Psoas muscle (tissue), 8 donors: ENCODE measurements around the gene ITGAL. TPM values are rescaled to one million over a fixed set of nuclear protein-coding genes. Genes with fewer than 3 reads are reported as not detected.
A peak's percentile ranks its signal among the peaks of the same experiment; 100 is the strongest.

Source experiments
- ATAC-seq, 4 donors: fragments of 200-7000 bp; cut with Tn5 transposase; one replicate each; pipeline ENCODE4 v1.9.1; 2020; ENCODE audit warnings: moderate library complexity in 3 of 4, mild to moderate bottlenecking in 2 of 4
- DNase-seq, 2 donors: peaks; one replicate each; pipeline ENCODE4 v3.0.0-alpha.2; 2020
- H3K27ac ChIP-seq: fragments of 200-600 bp; one replicate; pipeline ENCODE4 v1.8.0; 2022
- H3K27me3 ChIP-seq, 3 donors: fragments of 200-600 bp in 1 of 3; one replicate each; pipeline versions ENCODE4 v1.6.1 to v1.8.0; 2013 to 2022; ENCODE audit warnings: low read length in 2 of 3, mild to moderate bottlenecking in 2 of 3, moderate library complexity in 1 of 3; ENCODE audit not compliant: insufficient read depth in 3 of 3
- H3K36me3 ChIP-seq, 2 donors: fragments of 200-600 bp in 1 of 2; one replicate each; pipeline versions ENCODE4 v1.6.1 to v1.8.0; 2013 to 2022; ENCODE audit warnings: low read depth in 1 of 2, mild to moderate bottlenecking in 1 of 2, moderate library complexity in 1 of 2; ENCODE audit not compliant: insufficient read depth in 1 of 2
- H3K4me1 ChIP-seq: fragments of 200-600 bp; one replicate; pipeline ENCODE4 v1.8.0; 2022
- H3K4me3 ChIP-seq: fragments of 200-600 bp; one replicate; pipeline ENCODE4 v1.8.0; 2022; ENCODE audit warnings: mild to moderate bottlenecking
- H3K9me3 ChIP-seq: fragments of 200-600 bp; one replicate; pipeline ENCODE4 v1.8.0; 2022
- CTCF ChIP-seq: fragments of 200-600 bp; IDR thresholded peaks from one replicate; pipeline ENCODE4 v1.8.0; 2022; ENCODE audit warnings: antibody characterized with exemption
- WGBS, 3 donors: extraction: QIAGEN DNeasy Blood & Tissue Kit; methylation state at CpG; one replicate each; pipeline versions ENCODE4 v1.1.6 to v1.1.7; 2013; 5-methylcytosine and 5-hydroxymethylcytosine counted together
- intact Hi-C, 2 donors: fragments of 100-400 bp; cut with DNase I; formaldehyde crosslinking; loops; one replicate each; pipeline versions ENCODE4 v1.11.0 to v1.14.2; 2022
- polyA plus RNA-seq, 3 donors: library from polyadenylated mRNA; stranded (reverse); fragments of 200-250 nt; gene quantifications; one replicate each; pipeline ENCODE4 v1.2.3, GENCODE V29; 2013
- total RNA-seq, 4 donors: library from RNA; stranded (reverse); fragmentation: NEBNext Ultra II Directional in 2 of 4; extraction: Animal tissue kit (Norgen Biotek cat#: 25700) in 2 of 4; gene quantifications; one replicate each; pipeline versions ENCODE4 v1.2.1 to v1.2.4, GENCODE V29; 2021 to 2023
- donor health status: healthy with polysubstance abuse.
- donor health status: DM: no; HTN: no; CAD: no; lungs with moderate emphysema.
- donor health status: Bipolar disorder and iron deficiency.
- donor health status: healthy.
- donor health status: DM: yes; HTN: yes; CAD: no.
- donor health status: DM: no; HTN: no; CAD: no.
- donor health status: DM: no; HTN: no; CAD: no.
- donor health status: DM: yes; HTN: yes; CAD: no.

Gene ITGAL
- total and polyA plus RNA-seq, 7 donors = 0.21 to 3.0 (median 1.1) TPM

- Histone ChIP-seq H3K4me3 (peak overlapping the region; percentile 93), H3K9me3 (no peaks in the 10 kb centered on the region), H3K27me3 (no peaks in the 10 kb centered on the region), H3K27ac (peak overlapping the region; percentile 99), H3K4me1 (peaks cover 13% of the 10 kb centered on the region), H3K36me3 (peaks cover 4 to 15% of the 10 kb centered on the region in 2 donors)
- no peak for TF ChIP-seq CTCF
- no peak for ATAC-seq
- WGBS, 3 donors = 48 to 55% (median 49%) methylated on average over 4 of the region's 4 CpGs
- intact Hi-C loops = loop anchor here (5.0 kb wide), 3 partner anchors 47 to 132 kb away; partner anchors contain the start of genes FBRS (in 1 of the 2), SEPHS2 (in 1 of the 2) and ZNF688 (in 1 of the 2)
- DNase-seq = no peak
Observed at GRCh38 chr16:30525844-30526136, 53.2 kb downstream of the ITGAL start.

GRCh38 chr16:30526137-30526822 is 53.7 kb downstream of the ITGAL start, which contains the start of gene ZNF768:
Gene ZNF768, minus strand, starts transcription at chr16:30526566. Its CDS starts 153 bp downstream, at chr16:30526413.
- Histone ChIP-seq H3K4me1 (peaks cover 17% of the 10 kb centered on the region), H3K9me3 (no peaks in the 10 kb centered on the region), H3K27ac (peak within 1 kb of the TSS; percentile 99), H3K27me3 (no peaks in the 10 kb centered on the region), H3K4me3 (peak within 1 kb of the TSS; percentile 93), H3K36me3 (peaks cover 4 to 20% of the 10 kb centered on the region in 2 donors)
- TF ChIP-seq CTCF = no peak
- DNase-seq (peak; percentile 53 to 69), ATAC-seq (peak; percentile 48 to 56 (median 51))
- intact Hi-C loops = loop anchor here (5.0 kb wide), 3 partner anchors 46 to 131 kb away; partner anchors contain the start of genes FBRS (in 1 of the 2), SEPHS2 (in 1 of the 2) and ZNF688 (in 1 of the 2)
- 1 to 2% (median 1%) methylated on average over 39 to 73 of the region's 73 CpGs for WGBS, 3 donors

- intact Hi-C loops = loop anchor here (1.0 to 5.0 kb wide), 4 partner anchors 45 to 130 kb away; partner anchors contain the start of genes SEPHS2 (in 2 of the 2), FBRS (in 1 of the 2) and ZNF688 (in 1 of the 2)
- peak overlapping the region; percentile 93 for H3K4me3 ChIP-seq
- DNase-seq = peak; percentile 99
- H3K4me1 ChIP-seq = peaks cover 17% of the 10 kb centered on the region
- peaks cover 4 to 28% of the 10 kb centered on the region in 2 donors for H3K36me3 ChIP-seq
- ATAC-seq = peak; percentile 91 to 93 (median 92)
- H3K27me3 ChIP-seq = no peaks in the 10 kb centered on the region
- peak overlapping the region; percentile 99 for H3K27ac ChIP-seq
- TF ChIP-seq CTCF = peak; percentile 32
- H3K9me3 ChIP-seq = no peaks in the 10 kb centered on the region
- WGBS, 3 donors = 0 to 1% (median 1%) methylated on average over 61 to 79 of the region's 79 CpGs
Observed at GRCh38 chr16:30526823-30527634, 54.5 kb downstream of the ITGAL start.

- H3K4me3 ChIP-seq = peak overlapping the region; percentile 93
Observed at GRCh38 chr16:30527635-30528178, 55.2 kb downstream of the ITGAL start.

More at GRCh38 chr16:30527635-30528178, 55.2 kb downstream of the ITGAL start:
- Histone ChIP-seq H3K27ac (peak overlapping the region; percentile 99), H3K27me3 (no peaks in the 10 kb centered on the region), H3K36me3 (peaks cover 4 to 35% of the 10 kb centered on the region in 2 donors), H3K9me3 (no peaks in the 10 kb centered on the region), H3K4me1 (peaks cover 17% of the 10 kb centered on the region)
- WGBS, 3 donors = 24 to 28% (median 25%) methylated on average over 14 of the region's 14 CpGs
- no peak for TF ChIP-seq CTCF
- intact Hi-C loops = loop anchor here (1.0 to 5.0 kb wide), 4 partner anchors 45 to 130 kb away; partner anchors contain the start of genes SEPHS2 (in 2 of the 2), FBRS (in 1 of the 2) and ZNF688 (in 1 of the 2)
- DNase-seq (peak in 1 of 2 donors; percentile 40), ATAC-seq (no peak)
